Endodermal cell (in vitro differentiated cells): ENCODE measurements around the gene POMT2. TPM values are rescaled to one million over a fixed set of nuclear protein-coding genes. Genes with fewer than 3 reads are reported as not detected.

Experiments
- DNase-seq: peaks from one replicate; pipeline ENCODE4 v3.0.0-alpha.2; 2017
- H3K27ac ChIP-seq: 2 replicates; pipeline ENCODE4 v1.5.1; 2013; ENCODE audit warnings: mild to moderate bottlenecking, low read depth, low read length, moderate library complexity
- H3K27me3 ChIP-seq: 2 replicates; pipeline ENCODE4 v1.6.1; 2013; ENCODE audit warnings: mild to moderate bottlenecking, low read length, moderate library complexity; ENCODE audit not compliant: insufficient read depth, control insufficient read depth, poor library complexity, severe bottlenecking
- H3K36me3 ChIP-seq: 2 replicates; pipeline ENCODE4 v1.7.0; 2013; ENCODE audit warnings: mild to moderate bottlenecking, low read length, moderate library complexity; ENCODE audit not compliant: control insufficient read depth, insufficient read depth
- H3K4me1 ChIP-seq: one replicate; pipeline ENCODE4 v1.7.0; 2013; ENCODE audit warnings: low read length; ENCODE audit not compliant: control insufficient read depth, insufficient read depth
- H3K4me3 ChIP-seq: 2 replicates; pipeline ENCODE4 v1.5.1; 2013; ENCODE audit warnings: mild to moderate bottlenecking, low read length, moderate library complexity
- H3K9ac ChIP-seq: 2 replicates; pipeline ENCODE4 v1.6.1; 2013; ENCODE audit warnings: mild to moderate bottlenecking, low read length, moderate library complexity; ENCODE audit not compliant: poor library complexity, severe bottlenecking; ENCODE audit errors: extremely low read depth
- H3K9me3 ChIP-seq: 2 replicates; pipeline ENCODE4 v1.6.1; 2013; ENCODE audit warnings: mild to moderate bottlenecking, low read length, moderate library complexity; ENCODE audit not compliant: control insufficient read depth
- H3K27ac Mint-ChIP-seq: 2 replicates; pipeline ENCODE4 v1.8.0; 2020; ENCODE audit warnings: mixed read lengths
- H3K27me3 Mint-ChIP-seq: 2 replicates; pipeline ENCODE4 v1.8.0; 2021; ENCODE audit warnings: mild to moderate bottlenecking, mixed read lengths; ENCODE audit not compliant: insufficient read depth
- H3K36me3 Mint-ChIP-seq: 2 replicates; pipeline ENCODE4 v1.8.0; 2020; ENCODE audit warnings: low read depth, mixed read lengths
- H3K4me1 Mint-ChIP-seq: 2 replicates; pipeline ENCODE4 v1.8.0; 2020; ENCODE audit warnings: mixed read lengths
- H3K4me3 Mint-ChIP-seq: 2 replicates; pipeline ENCODE4 v1.8.0; 2020; ENCODE audit warnings: mild to moderate bottlenecking, moderate library complexity, mixed read lengths
- H3K9me3 Mint-ChIP-seq: 2 replicates; pipeline ENCODE4 v1.8.0; 2020; ENCODE audit warnings: mild to moderate bottlenecking, mixed read lengths
- WGBS, 2 experiments: methylation state at CpG; one replicate each; pipeline versions ENCODE4 v1.1.5 to v1.1.7; 2013; ENCODE audit warnings: missing lambda C conversion rate in 2 of 2, mixed read lengths in 1 of 2; ENCODE audit not compliant: insufficient coverage in 1 of 2, insufficient read length in 1 of 2; 5-methylcytosine and 5-hydroxymethylcytosine counted together
- total RNA-seq, 2 donors: library from RNA; stranded (reverse); fragmentation: NEBNext Ultra II Directional in 1 of 2; extraction: Animal tissue kit (Norgen Biotek cat#: 25700) in 1 of 2; gene quantifications; 2 replicates in 1 of 2; 3 replicates in 1 of 2; pipeline ENCODE4 v1.2.1, GENCODE V29; 2021
- TF ChIP-seq, protein P1 (sequence below): fragments of 200-600 bp; sonication (generic); conservative IDR thresholded peaks from 2 replicates; pipeline ENCODE4 v1.5.0; 2021; ENCODE audit warnings: antibody characterized with exemption, mild to moderate bottlenecking

POMT2 gene
- total RNA-seq, 2 donors from 2014 or later = 58.5 to 70.6 TPM

- Histone ChIP-seq H3K4me1 (peaks cover 24% of the 10 kb centered on the region), H3K4me3 (no peak overlapping the region), H3K9ac (no peak overlapping the region), H3K36me3 (no peaks in the 10 kb centered on the region), H3K27me3 (no peaks in the 10 kb centered on the region), H3K27ac (peak overlapping the region; percentile 27), H3K9me3 (no peaks in the 10 kb centered on the region)
- peaks cover 3% of the 10 kb centered on the region for H3K36me3 Mint-ChIP-seq
- DNase-seq = no peak
- 90 to 94% methylated on average over 4 to 5 of the region's 5 CpGs for whole genome bisulfite sequencing, 2 experiments
- peak overlapping the region; percentile 37 for H3K27ac Mint-ChIP-seq
- H3K27me3 Mint-ChIP-seq = no peaks in the 10 kb centered on the region
- peaks cover 60% of the 10 kb centered on the region for H3K4me1 Mint-ChIP-seq
- H3K9me3 Mint-ChIP-seq = no peaks in the 10 kb centered on the region
- TF ChIP-seq, protein P1, sequence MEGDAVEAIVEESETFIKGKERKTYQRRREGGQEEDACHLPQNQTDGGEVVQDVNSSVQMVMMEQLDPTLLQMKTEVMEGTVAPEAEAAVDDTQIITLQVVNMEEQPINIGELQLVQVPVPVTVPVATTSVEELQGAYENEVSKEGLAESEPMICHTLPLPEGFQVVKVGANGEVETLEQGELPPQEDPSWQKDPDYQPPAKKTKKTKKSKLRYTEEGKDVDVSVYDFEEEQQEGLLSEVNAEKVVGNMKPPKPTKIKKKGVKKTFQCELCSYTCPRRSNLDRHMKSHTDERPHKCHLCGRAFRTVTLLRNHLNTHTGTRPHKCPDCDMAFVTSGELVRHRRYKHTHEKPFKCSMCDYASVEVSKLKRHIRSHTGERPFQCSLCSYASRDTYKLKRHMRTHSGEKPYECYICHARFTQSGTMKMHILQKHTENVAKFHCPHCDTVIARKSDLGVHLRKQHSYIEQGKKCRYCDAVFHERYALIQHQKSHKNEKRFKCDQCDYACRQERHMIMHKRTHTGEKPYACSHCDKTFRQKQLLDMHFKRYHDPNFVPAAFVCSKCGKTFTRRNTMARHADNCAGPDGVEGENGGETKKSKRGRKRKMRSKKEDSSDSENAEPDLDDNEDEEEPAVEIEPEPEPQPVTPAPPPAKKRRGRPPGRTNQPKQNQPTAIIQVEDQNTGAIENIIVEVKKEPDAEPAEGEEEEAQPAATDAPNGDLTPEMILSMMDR = no peak
- H3K4me3 Mint-ChIP-seq = no peak overlapping the region
Observed at GRCh38 chr14:77318006-77318553, 2.6 kb downstream of the POMT2 start.

- peak; percentile 40 for DNase-seq
- H3K27me3 Mint-ChIP-seq = no peaks in the 10 kb centered on the region
- WGBS, 2 experiments = 81 to 89% methylated on average over 5 of the region's 5 CpGs
- Histone ChIP-seq H3K4me1 (peaks cover 28% of the 10 kb centered on the region), H3K9me3 (no peaks in the 10 kb centered on the region), H3K27ac (no peak overlapping the region), H3K4me3 (no peak overlapping the region), H3K27me3 (no peaks in the 10 kb centered on the region), H3K9ac (no peak overlapping the region), H3K36me3 (no peaks in the 10 kb centered on the region)
- no peak overlapping the region for H3K4me3 Mint-ChIP-seq
- H3K9me3 Mint-ChIP-seq = no peaks in the 10 kb centered on the region
- peaks cover 58% of the 10 kb centered on the region for H3K4me1 Mint-ChIP-seq
- no peak overlapping the region for H3K27ac Mint-ChIP-seq
- TF ChIP-seq, protein P1 = no peak
- H3K36me3 Mint-ChIP-seq = no peaks in the 10 kb centered on the region
Observed at GRCh38 chr14:77316872-77317301, 3.8 kb downstream of the POMT2 start.

GRCh38 chr14:77316195-77316505 lies 4.5 kb downstream of the POMT2 start:
- DNase-seq = no peak
- TF ChIP-seq, protein P1 = no peak
- no peaks in the 10 kb centered on the region for H3K27me3 Mint-ChIP-seq
- no peak overlapping the region for H3K9ac ChIP-seq
- peak overlapping the region; percentile 58 for H3K27ac Mint-ChIP-seq
- H3K27ac ChIP-seq = no peak overlapping the region
- peaks cover 6% of the 10 kb centered on the region for H3K36me3 ChIP-seq
- peaks cover 63% of the 10 kb centered on the region for H3K4me1 Mint-ChIP-seq
- H3K4me3 ChIP-seq = no peak overlapping the region
- H3K36me3 Mint-ChIP-seq = peaks cover 5% of the 10 kb centered on the region
- H3K4me3 Mint-ChIP-seq = no peak overlapping the region
- peaks cover 28% of the 10 kb centered on the region for H3K4me1 ChIP-seq
- H3K9me3 Mint-ChIP-seq = no peaks in the 10 kb centered on the region
- no peaks in the 10 kb centered on the region for H3K9me3 ChIP-seq
- WGBS, 2 experiments = 33 to 71% methylated on average over 1 of the region's 1 CpG
- no peaks in the 10 kb centered on the region for H3K27me3 ChIP-seq
